WTC11 (cell line): ENCODE data around the gene TANC1.

ENCODE experiments used
- CREM ChIP-seq: sonication (generic); formaldehyde crosslinking; IDR thresholded peaks from 2 replicates; pipeline ENCODE4 v1.8.1; 2022; ENCODE audit warnings: mild to moderate bottlenecking, missing genetic modification reagents, moderate library complexity
- ETV6 ChIP-seq: sonication (generic); formaldehyde crosslinking; IDR thresholded peaks from 2 replicates; pipeline ENCODE4 v1.8.1; 2022; ENCODE audit warnings: mild to moderate bottlenecking, missing genetic modification reagents
- FOXK1 ChIP-seq: sonication (generic); formaldehyde crosslinking; IDR thresholded peaks from 2 replicates; pipeline ENCODE4 v1.8.0; 2022; ENCODE audit warnings: mild to moderate bottlenecking, moderate library complexity, missing genetic modification reagents
- IRF2 ChIP-seq: sonication (generic); formaldehyde crosslinking; IDR thresholded peaks from 2 replicates; pipeline ENCODE4 v1.8.0; 2022; ENCODE audit warnings: low read depth, missing genetic modification reagents, borderline replicate concordance
- MYBL2 ChIP-seq: sonication (generic); formaldehyde crosslinking; IDR thresholded peaks from 2 replicates; pipeline ENCODE4 v1.8.1; 2023; ENCODE audit warnings: mild to moderate bottlenecking, moderate library complexity, missing genetic modification reagents
- NFATC4 ChIP-seq: fragments of 250-450 bp; sonication (Bioruptor Pico); IDR thresholded peaks from 2 replicates; pipeline ENCODE4 v1.9.0; 2021; ENCODE audit warnings: mild to moderate bottlenecking
- NR2C2 ChIP-seq: sonication (generic); formaldehyde crosslinking; IDR thresholded peaks from 2 replicates; pipeline ENCODE4 v1.8.0; 2022; ENCODE audit warnings: mild to moderate bottlenecking, missing genetic modification reagents
- SOX15 ChIP-seq: fragments of 250-450 bp; sonication (Bioruptor Pico); IDR thresholded peaks from 2 replicates; pipeline ENCODE4 v1.9.0; 2021; ENCODE audit warnings: mild to moderate bottlenecking
- SP1 ChIP-seq: sonication (generic); formaldehyde crosslinking; conservative IDR thresholded peaks from 2 replicates; pipeline ENCODE4 v1.8.1; 2022; ENCODE audit warnings: missing genetic modification reagents
- ZNF121 ChIP-seq: sonication (generic); formaldehyde crosslinking; IDR thresholded peaks from 2 replicates; pipeline ENCODE4 v1.8.0; 2023; ENCODE audit warnings: missing genetic modification reagents
- TF ChIP-seq, protein P1 (sequence below): fragments of 200-600 bp; IDR thresholded peaks from 2 replicates; pipeline ENCODE4 v1.8.0; 2022; ENCODE audit warnings: antibody characterized with exemption
- TF ChIP-seq, protein P2 (sequence below): sonication (generic); formaldehyde crosslinking; IDR thresholded peaks from 2 replicates; pipeline ENCODE4 v1.8.1; 2023; ENCODE audit warnings: mild to moderate bottlenecking, moderate library complexity, missing genetic modification reagents
- TF ChIP-seq, protein P3 (sequence below): sonication (generic); formaldehyde crosslinking; IDR thresholded peaks from 2 replicates; pipeline ENCODE4 v1.8.0; 2022; ENCODE audit warnings: mild to moderate bottlenecking, missing genetic modification reagents

DNA sequence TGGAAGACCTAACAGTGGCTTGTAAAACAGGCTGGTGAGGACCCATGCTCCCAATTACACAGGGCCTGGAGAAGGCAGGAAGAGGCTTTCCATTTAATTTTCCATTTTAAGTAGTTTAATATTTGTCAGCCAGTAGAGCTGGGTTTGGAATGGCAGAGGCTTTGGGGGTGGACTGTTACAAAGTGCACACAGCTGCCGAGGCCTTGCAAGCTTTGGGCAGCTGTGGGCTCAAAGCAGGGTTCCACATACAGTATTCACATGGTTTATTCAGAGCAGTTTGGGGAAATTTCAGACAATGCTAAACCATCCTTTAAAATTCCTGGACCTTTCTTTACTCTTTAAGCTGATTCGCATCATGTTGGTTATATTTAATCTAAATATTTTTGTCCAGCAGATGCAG is 185.5 kb downstream of the TANC1 start:
- TF ChIP-seq, protein P1, sequence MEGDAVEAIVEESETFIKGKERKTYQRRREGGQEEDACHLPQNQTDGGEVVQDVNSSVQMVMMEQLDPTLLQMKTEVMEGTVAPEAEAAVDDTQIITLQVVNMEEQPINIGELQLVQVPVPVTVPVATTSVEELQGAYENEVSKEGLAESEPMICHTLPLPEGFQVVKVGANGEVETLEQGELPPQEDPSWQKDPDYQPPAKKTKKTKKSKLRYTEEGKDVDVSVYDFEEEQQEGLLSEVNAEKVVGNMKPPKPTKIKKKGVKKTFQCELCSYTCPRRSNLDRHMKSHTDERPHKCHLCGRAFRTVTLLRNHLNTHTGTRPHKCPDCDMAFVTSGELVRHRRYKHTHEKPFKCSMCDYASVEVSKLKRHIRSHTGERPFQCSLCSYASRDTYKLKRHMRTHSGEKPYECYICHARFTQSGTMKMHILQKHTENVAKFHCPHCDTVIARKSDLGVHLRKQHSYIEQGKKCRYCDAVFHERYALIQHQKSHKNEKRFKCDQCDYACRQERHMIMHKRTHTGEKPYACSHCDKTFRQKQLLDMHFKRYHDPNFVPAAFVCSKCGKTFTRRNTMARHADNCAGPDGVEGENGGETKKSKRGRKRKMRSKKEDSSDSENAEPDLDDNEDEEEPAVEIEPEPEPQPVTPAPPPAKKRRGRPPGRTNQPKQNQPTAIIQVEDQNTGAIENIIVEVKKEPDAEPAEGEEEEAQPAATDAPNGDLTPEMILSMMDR, result no peak
- TF ChIP-seq NFATC4 (CRISPR knock-in tag) (no peak), FOXK1 (CRISPR knock-in tag) (no peak), NR2C2 (CRISPR knock-in tag) (no peak), SP1 (no peak), CREM (CRISPR knock-in tag) (no peak), IRF2 (CRISPR knock-in tag) (no peak), ETV6 (CRISPR knock-in tag) (no peak), ZNF121 (CRISPR knock-in tag) (no peak), SOX15 (CRISPR knock-in tag) (no peak), MYBL2 (no peak)
- TF ChIP-seq, protein P2, sequence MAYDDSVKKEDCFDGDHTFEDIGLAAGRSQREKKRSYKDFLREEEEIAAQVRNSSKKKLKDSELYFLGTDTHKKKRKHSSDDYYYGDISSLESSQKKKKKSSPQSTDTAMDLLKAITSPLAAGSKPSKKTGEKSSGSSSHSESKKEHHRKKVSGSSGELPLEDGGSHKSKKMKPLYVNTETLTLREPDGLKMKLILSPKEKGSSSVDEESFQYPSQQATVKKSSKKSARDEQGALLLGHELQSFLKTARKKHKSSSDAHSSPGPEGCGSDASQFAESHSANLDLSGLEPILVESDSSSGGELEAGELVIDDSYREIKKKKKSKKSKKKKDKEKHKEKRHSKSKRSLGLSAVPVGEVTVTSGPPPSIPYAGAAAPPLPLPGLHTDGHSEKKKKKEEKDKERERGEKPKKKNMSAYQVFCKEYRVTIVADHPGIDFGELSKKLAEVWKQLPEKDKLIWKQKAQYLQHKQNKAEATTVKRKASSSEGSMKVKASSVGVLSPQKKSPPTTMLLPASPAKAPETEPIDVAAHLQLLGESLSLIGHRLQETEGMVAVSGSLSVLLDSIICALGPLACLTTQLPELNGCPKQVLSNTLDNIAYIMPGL (CRISPR knock-in tag), result no peak
- TF ChIP-seq, protein P3, sequence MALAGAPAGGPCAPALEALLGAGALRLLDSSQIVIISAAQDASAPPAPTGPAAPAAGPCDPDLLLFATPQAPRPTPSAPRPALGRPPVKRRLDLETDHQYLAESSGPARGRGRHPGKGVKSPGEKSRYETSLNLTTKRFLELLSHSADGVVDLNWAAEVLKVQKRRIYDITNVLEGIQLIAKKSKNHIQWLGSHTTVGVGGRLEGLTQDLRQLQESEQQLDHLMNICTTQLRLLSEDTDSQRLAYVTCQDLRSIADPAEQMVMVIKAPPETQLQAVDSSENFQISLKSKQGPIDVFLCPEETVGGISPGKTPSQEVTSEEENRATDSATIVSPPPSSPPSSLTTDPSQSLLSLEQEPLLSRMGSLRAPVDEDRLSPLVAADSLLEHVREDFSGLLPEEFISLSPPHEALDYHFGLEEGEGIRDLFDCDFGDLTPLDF, result no peak
